Suprapubic skin (tissue), 4 donors: Measurements from ENCODE around the gene S100A1.
"Not testable (repeated sequence)": the region's sequence is repeated elsewhere in the genome, so short reads cannot be mapped to it uniquely, and the experiment has no call there.

Experiments
- EP300 ChIP-seq: sonication (generic); formaldehyde crosslinking; IDR thresholded peaks from one replicate; pipeline ENCODE4 v1.6.1; 2017; ENCODE audit warnings: antibody characterized with exemption
- POLR2A ChIP-seq, 2 donors: fragments of 450-650 bp; IDR thresholded peaks; one replicate each; pipeline ENCODE4 v1.6.1; 2017; ENCODE audit warnings: antibody characterized with exemption in 2 of 2, mild to moderate bottlenecking in 2 of 2, moderate library complexity in 2 of 2
- POLR2AphosphoS5 ChIP-seq, 3 donors: sonication (generic); formaldehyde crosslinking; IDR thresholded peaks; one replicate each; pipeline ENCODE4 v1.6.1; 2017; ENCODE audit warnings: antibody characterized with exemption in 3 of 3
- TF ChIP-seq, protein P1 (sequence below), 2 donors: fragments of 200-600 bp in 1 of 2; fragments of 450-650 bp in 1 of 2; sonication (generic) in 1 of 2; IDR thresholded peaks; one replicate each; pipeline ENCODE4 v1.5.1; 2016 to 2019; ENCODE audit warnings: antibody characterized with exemption in 2 of 2, mild to moderate bottlenecking in 1 of 2, moderate library complexity in 1 of 2

DNA sequence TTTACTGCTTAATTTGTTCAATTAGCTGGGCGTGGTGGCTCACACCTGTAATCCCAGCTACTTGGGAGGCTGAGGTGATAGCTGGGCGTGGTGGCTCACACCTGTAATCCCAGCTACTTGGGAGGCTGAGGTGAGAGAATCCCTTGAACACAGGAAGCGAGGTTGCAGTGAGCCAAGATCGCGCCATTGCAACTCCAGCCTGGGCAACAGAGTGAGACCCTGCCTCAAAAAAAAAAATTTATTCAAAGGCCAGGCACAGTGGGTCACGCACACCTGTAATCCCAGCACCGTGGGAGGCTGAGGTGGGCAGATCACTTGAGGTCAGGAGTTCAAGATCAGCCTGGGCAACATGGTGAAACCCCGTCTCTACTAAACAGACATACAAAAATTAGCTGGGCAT is 40.4 kb downstream of the S100A1 start:
- TF ChIP-seq, protein P1, sequence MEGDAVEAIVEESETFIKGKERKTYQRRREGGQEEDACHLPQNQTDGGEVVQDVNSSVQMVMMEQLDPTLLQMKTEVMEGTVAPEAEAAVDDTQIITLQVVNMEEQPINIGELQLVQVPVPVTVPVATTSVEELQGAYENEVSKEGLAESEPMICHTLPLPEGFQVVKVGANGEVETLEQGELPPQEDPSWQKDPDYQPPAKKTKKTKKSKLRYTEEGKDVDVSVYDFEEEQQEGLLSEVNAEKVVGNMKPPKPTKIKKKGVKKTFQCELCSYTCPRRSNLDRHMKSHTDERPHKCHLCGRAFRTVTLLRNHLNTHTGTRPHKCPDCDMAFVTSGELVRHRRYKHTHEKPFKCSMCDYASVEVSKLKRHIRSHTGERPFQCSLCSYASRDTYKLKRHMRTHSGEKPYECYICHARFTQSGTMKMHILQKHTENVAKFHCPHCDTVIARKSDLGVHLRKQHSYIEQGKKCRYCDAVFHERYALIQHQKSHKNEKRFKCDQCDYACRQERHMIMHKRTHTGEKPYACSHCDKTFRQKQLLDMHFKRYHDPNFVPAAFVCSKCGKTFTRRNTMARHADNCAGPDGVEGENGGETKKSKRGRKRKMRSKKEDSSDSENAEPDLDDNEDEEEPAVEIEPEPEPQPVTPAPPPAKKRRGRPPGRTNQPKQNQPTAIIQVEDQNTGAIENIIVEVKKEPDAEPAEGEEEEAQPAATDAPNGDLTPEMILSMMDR (IDR thresholded peaks at IDR 0.05), result not testable (repeated sequence)
- TF ChIP-seq POLR2A (IDR thresholded peaks at IDR 0.05); POLR2AphosphoS5 (IDR thresholded peaks at IDR 0.05); EP300: not testable (repeated sequence)
